ENCODE results near the gene CDK10.
"Not testable (repeated sequence)": the region's sequence is repeated elsewhere in the genome, so short reads cannot be mapped to it uniquely, and the experiment has no call there.

CDK10 gene

DNA sequence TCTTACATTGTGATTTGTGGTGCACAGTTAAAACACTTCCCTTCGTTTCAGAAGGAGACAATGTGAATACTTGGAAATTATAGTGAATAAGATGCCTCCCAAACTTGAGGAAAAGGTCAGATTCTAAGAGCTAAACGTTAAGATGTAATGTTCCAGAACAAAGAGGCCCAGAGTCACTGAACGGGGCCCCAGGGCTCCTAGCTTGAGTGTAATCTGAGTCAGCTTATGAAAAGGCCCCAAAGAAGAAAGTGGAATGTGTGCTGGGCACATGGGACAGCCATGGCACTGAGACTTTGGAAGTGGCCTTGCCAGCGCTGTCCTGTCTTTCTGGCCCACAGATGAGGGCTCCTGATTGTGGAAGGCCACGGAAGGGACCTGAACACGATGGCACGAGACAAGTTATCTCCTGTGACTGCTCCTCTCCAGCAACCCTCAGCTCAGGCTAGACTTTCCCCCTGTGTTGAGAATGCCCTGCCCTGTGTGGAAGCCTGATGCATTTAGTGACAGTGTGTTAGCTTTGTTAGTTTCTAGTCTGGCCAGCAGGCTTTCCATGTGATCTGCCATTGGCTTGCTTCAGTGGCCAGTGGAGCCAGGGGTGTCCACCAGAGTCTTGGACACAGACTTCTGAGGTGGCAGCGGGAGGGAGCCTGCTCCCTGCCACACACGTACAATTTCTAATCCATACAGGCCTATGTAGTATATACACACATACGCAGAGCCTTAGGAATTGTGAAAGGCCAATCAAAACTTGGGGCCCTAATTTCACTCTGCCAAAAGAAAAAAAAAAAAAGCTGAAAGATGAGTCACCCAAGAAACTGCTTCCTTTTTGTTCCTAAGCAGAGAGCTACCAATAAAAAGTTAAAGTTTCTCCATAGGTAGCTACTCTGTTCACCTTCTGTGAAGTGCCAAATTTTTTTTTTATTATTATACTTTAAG, 15.7 kb upstream of the CDK10 start:
- TF ChIP-seq, protein P1, sequence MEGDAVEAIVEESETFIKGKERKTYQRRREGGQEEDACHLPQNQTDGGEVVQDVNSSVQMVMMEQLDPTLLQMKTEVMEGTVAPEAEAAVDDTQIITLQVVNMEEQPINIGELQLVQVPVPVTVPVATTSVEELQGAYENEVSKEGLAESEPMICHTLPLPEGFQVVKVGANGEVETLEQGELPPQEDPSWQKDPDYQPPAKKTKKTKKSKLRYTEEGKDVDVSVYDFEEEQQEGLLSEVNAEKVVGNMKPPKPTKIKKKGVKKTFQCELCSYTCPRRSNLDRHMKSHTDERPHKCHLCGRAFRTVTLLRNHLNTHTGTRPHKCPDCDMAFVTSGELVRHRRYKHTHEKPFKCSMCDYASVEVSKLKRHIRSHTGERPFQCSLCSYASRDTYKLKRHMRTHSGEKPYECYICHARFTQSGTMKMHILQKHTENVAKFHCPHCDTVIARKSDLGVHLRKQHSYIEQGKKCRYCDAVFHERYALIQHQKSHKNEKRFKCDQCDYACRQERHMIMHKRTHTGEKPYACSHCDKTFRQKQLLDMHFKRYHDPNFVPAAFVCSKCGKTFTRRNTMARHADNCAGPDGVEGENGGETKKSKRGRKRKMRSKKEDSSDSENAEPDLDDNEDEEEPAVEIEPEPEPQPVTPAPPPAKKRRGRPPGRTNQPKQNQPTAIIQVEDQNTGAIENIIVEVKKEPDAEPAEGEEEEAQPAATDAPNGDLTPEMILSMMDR (IDR thresholded peaks at IDR 0.05; ENCODE audit: unreplicated experiment in 3 of 3), result no peak
- H3K4me3 Mint-ChIP-seq, result no peak overlapping the region
- peaks cover 8% of the 10 kb centered on the region for H3K9me3 Mint-ChIP-seq

DNA sequence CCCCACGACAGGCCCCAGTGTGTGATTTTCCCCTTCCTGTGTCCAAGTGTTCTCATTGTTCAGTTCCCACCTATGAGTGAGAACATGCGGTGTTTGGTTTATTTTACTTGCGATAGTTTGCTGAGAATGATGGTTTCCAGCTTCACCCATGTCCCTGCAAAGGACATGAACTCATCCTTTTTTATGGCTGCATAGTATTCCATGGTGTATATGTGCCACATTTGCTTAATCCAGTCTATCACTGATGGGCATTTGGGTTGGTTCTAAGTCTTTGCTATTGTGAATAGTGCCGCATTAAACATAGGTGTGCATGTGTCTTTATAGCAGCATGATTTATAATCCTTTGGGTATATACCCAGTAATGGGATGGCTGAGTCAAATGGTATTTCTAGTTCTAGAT, 14.9 kb upstream of the CDK10 start:
- not testable (repeated sequence) for H3K4me3 Mint-ChIP-seq; H3K27me3 Mint-ChIP-seq (ENCODE audit: low read depth); H3K9me3 Mint-ChIP-seq; H3K27ac Mint-ChIP-seq; H3K4me1 Mint-ChIP-seq
- peaks cover 25% of the 10 kb centered on the region for H3K36me3 Mint-ChIP-seq (ENCODE audit: low read depth)

More for the DNA sequence above, 15.7 kb upstream of the CDK10 start:
- Mint-ChIP-seq H3K4me1 (no peaks in the 10 kb centered on the region), H3K27ac (no peak overlapping the region), H3K27me3 (ENCODE audit: low read depth) (peaks cover 3% of the 10 kb centered on the region), H3K36me3 (ENCODE audit: low read depth) (peaks cover 27% of the 10 kb centered on the region)

DNA sequence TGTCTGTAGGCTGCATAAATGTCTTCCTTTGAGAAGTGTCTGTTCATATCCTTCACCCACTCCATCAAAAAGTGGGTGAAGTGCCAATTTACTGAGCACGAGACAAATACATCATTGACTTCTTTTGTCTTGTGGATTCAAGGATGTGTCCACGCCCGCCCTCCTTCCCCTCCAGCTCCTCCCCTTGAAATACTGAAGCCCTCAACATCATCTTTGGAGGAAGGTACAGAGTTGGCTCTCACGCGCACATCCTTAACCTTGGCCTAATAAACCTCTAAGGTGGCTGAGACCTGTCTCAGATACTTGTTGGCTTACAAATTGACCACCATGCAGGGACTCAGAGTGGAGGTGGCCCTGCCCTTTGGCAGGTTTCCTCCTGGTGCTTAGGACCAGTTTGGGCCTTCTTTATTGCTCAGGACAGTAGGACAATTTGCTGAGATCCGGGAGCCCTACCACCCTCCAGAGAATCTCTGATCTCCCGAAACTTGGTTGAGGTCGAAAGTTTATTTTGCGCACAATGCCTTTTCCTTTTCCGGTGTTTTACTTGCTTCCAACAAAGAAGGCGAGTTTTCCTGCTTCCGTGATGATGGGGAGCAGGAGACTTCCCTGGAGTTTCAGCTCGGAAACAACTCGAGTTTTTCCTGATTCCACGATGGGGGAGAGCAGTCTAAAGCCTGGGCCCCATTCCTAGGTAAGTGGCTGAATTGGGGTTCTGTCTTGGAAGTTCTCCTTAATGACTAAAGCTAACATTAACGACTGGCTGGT, 14.1 kb upstream of the CDK10 start:
- TF ChIP-seq, protein P1 (IDR thresholded peaks at IDR 0.05; ENCODE audit: unreplicated experiment in 3 of 3), result no peak
- H3K4me3 Mint-ChIP-seq, result no peak overlapping the region
- peaks cover 2% of the 10 kb centered on the region for H3K9me3 Mint-ChIP-seq
- no peaks in the 10 kb centered on the region for H3K27me3 Mint-ChIP-seq (ENCODE audit: low read depth)
- peaks cover 23% of the 10 kb centered on the region for H3K36me3 Mint-ChIP-seq (ENCODE audit: low read depth)
- no peak overlapping the region for H3K27ac Mint-ChIP-seq
- H3K4me1 Mint-ChIP-seq, result no peaks in the 10 kb centered on the region

DNA sequence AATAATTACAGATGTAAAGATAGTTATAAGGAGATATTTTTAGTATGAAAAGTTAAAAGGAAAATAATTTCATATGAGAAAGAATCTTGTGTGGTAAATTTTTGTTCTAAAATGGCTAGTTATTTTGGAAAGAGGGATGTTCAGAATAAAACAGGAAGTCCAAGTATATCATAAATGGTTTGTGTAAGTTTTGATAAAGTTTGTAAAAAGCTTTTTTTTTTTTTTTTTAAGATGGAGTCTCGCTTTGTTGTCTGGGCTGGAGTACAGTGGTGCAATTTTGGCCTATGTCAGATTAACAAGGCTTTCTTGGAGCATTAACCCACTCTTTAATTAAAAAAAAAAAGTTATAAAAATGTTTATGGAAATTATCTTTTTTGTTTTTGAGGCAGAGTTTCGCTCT, 8.2 kb upstream of the CDK10 start:
- Mint-ChIP-seq H3K4me3 (no peak overlapping the region), H3K9me3 (peaks cover 20% of the 10 kb centered on the region), H3K27me3 (ENCODE audit: low read depth) (no peaks in the 10 kb centered on the region), H3K4me1 (no peaks in the 10 kb centered on the region), H3K36me3 (ENCODE audit: low read depth) (peaks cover 57% of the 10 kb centered on the region), H3K27ac (no peak overlapping the region)
- TF ChIP-seq, protein P1 (IDR thresholded peaks at IDR 0.05; ENCODE audit: unreplicated experiment in 3 of 3), result no peak

DNA sequence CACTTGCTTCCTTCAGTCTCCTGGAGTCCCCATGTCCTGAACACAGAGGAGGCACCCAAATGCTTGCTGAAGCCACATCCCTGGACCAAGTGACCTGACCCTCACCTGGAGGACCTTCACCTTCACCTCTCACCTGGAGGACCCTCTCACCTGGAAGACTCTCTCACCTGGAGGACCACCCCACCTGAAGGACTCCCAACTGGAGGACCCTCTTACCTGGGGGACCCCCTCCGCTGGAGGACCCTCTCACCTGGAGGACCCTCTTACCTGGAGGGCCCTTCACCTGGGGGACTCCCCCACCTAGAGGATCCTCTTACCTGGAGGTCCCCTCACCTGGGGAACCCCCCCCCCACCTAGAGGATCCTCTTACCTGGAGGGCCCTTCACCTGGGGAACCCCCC, 573 bp upstream of the CDK10 start:
- Mint-ChIP-seq H3K4me1 (peaks cover 7% of the 10 kb centered on the region), H3K27ac (no peak overlapping the region), H3K36me3 (ENCODE audit: low read depth) (peaks cover 59% of the 10 kb centered on the region), H3K4me3 (peak overlapping the region; percentile 60 to 76 (median 72)), H3K27me3 (ENCODE audit: low read depth) (no peaks in the 10 kb centered on the region), H3K9me3 (peaks cover 19% of the 10 kb centered on the region)
- TF ChIP-seq, protein P1 (IDR thresholded peaks at IDR 0.05; ENCODE audit: unreplicated experiment in 3 of 3), result no peak

Data from nephron (organoid).